Measurements from ENCODE around the gene STOM.

STOM gene

GRCh38 chr9:121318631-121319382 lies 51.2 kb downstream of the STOM start:
- no peak for ATAC-seq

GRCh38 chr9:121317737-121318630 lies 52.1 kb downstream of the STOM start:
- no peak for ATAC-seq

- ATAC-seq: no peak
These were observed 53.1 kb downstream of the STOM start for GRCh38 chr9:121316852-121317373.

GRCh38 chr9:121316378-121316777 lies 53.7 kb downstream of the STOM start:
- ATAC-seq: no peak

GRCh38 chr9:121313458-121314152 lies 56.4 kb downstream of the STOM start:
- ATAC-seq: no peak

- ATAC-seq: no peak
These were observed 57.9 kb downstream of the STOM start for GRCh38 chr9:121312169-121312568.

GRCh38 chr9:121310571-121310970 lies 59.5 kb downstream of the STOM start:
- no peak for ATAC-seq

- no peak for ATAC-seq
These were observed 60.1 kb downstream of the STOM start for GRCh38 chr9:121309833-121310425.

GRCh38 chr9:121309171-121309570 lies 60.9 kb downstream of the STOM start:
- ATAC-seq: no peak

- ATAC-seq: no peak
These were observed 61.3 kb downstream of the STOM start for GRCh38 chr9:121308765-121309164.

GRCh38 chr9:121307976-121308375 lies 62.1 kb downstream of the STOM start:
- no peak for ATAC-seq

- ATAC-seq: no peak
These were observed 64.6 kb downstream of the STOM start for GRCh38 chr9:121305269-121305994.

GRCh38 chr9:121304707-121305106 lies 65.3 kb downstream of the STOM start:
- no peak for ATAC-seq

- ATAC-seq: no peak
These were observed 66.3 kb downstream of the STOM start for GRCh38 chr9:121303456-121304451.

- ATAC-seq: no peak
These were observed 67.3 kb downstream of the STOM start for GRCh38 chr9:121302786-121303185.

- no peak for ATAC-seq
These were observed 67.7 kb downstream of the STOM start for GRCh38 chr9:121302341-121302740.

GRCh38 chr9:121301881-121302286 lies 68.2 kb downstream of the STOM start:
- ATAC-seq: no peak

GRCh38 chr9:121300283-121301119 lies 69.5 kb downstream of the STOM start:
- ATAC-seq: no peak

GRCh38 chr9:121299467-121300282 lies 70.4 kb downstream of the STOM start:
- peak; percentile 55 to 58 for ATAC-seq
